Activated CD4-positive, alpha-beta T cell treated with anti-CD3 and anti-CD28 coated beads for 36 hours (primary cell): ENCODE measurements around the gene CHAT. TPM values are rescaled to one million over a fixed set of nuclear protein-coding genes. Genes with fewer than 3 reads are reported as not detected.

ENCODE experiments used
- ATAC-seq: fragments of 200-7000 bp; cut with Tn5 transposase; one replicate; pipeline ENCODE4 v1.10.0; 2021; ENCODE audit warnings: mild to moderate bottlenecking, moderate library complexity
- CTCF ChIA-PET: fragments of 350-600 bp; sonication (Branson Sonifier 250); formaldehyde crosslinking; loops from one replicate; lab custom pipeline; 2021; ENCODE audit warnings: antibody characterized with exemption; lab: Charles Lee
- POLR2A ChIA-PET: fragments of 350-600 bp; sonication (Branson Sonifier 250); formaldehyde crosslinking; loops from one replicate; lab custom pipeline; 2021; ENCODE audit warnings: antibody characterized with exemption, inconsistent platforms; lab: Charles Lee
- DNase-seq: peaks from one replicate; pipeline ENCODE4 v3.0.0-alpha.2; 2020
- H3K27ac Mint-ChIP-seq: one replicate; pipeline ENCODE4 v1.8.0; 2021; ENCODE audit warnings: mixed read lengths
- H3K27me3 Mint-ChIP-seq: one replicate; pipeline ENCODE4 v1.8.0; 2021; ENCODE audit warnings: mixed read lengths
- H3K36me3 Mint-ChIP-seq: one replicate; pipeline ENCODE4 v1.8.0; 2021; ENCODE audit warnings: low read depth, mixed read lengths
- H3K4me1 Mint-ChIP-seq: one replicate; pipeline ENCODE4 v1.8.0; 2021; ENCODE audit warnings: mixed read lengths
- H3K4me3 Mint-ChIP-seq: one replicate; pipeline ENCODE4 v1.8.0; 2021; ENCODE audit warnings: mild to moderate bottlenecking, moderate library complexity, mixed read lengths
- H3K9me3 Mint-ChIP-seq: one replicate; pipeline ENCODE4 v1.8.0; 2021; ENCODE audit warnings: low read depth, mixed read lengths
- intact Hi-C, 2 experiments: fragments of 100-400 bp; cut with DNase I in 1 of 2; cut with micrococcal nuclease in 1 of 2; formaldehyde crosslinking; loops; one replicate each; pipeline versions ENCODE4 v1.14.2 to v1.15.1; 2022 to 2024; cut with DNase I, micrococcal nuclease
- total RNA-seq, 2 experiments: library from RNA; stranded (reverse); gene quantifications; one replicate each; pipeline ENCODE4 v1.2.3, GENCODE V29; 2021

Gene CHAT
- total RNA-seq, 2 experiments from 2014 or later = not detected

DNA sequence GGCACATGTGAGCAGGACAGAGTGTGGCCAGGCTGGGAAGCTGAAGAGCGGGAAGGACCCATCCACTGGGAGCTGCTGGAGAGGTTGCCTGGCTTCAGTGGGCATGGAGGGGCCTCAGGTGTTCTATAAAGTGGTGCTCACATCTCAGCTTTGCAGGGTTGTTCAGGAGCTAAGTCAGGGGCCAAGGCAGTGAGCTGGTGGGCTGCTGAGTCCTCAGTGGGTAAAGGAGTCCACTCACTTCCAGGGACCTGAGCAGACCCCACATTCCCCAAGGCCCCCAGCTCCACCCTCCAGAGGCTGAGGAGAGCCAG is 36.8 kb downstream of the CHAT start:
- CTCF ChIA-PET = no interaction called here

DNA sequence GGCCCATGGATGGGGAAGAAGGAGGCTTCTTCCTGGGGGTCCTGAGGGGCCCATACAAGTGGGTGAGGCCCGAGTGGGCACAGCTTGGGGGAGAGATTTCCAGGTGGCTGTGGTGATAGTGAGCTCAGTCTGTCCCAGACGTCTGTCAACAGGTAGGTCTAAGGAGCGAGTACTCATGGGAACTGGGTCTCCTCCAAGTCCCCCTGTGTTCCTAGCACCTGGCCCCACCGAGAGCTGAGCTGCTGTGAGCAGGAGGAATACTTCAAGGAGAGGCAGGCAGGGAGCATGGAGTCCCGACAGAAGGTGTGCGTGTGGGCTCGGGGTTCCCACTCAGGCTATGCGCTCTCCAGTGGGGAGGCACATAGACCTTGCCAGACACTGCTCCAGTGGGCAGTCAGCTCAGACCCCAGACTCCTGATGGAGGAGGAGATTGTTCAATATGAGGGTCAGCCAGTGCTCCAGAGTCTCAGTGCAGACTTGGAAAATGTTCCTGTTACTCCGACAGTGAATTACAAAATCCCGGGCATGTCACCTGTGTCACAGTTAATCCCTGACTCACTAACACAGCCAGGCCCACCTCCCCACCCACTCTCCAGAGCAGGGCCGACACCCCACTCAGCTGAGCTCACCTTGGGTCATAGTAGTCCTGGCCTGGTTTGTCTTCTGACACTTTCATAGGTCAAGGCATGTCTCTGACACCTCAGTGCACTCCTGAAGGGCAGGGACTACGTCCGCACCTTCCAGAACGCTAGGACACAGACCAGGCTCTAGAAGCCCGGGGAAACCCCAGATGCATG is 37.4 kb downstream of the CHAT start:
- ChIA-PET CTCF (no interaction called here), POLR2A (no interaction called here)
- DNase-seq (no peak), ATAC-seq (no peak)
- Mint-ChIP-seq H3K4me3 (no peak overlapping the region), H3K9me3 (no peaks in the 10 kb centered on the region), H3K27me3 (peaks cover 2% of the 10 kb centered on the region), H3K4me1 (peaks cover 6% of the 10 kb centered on the region), H3K27ac (no peak overlapping the region), H3K36me3 (no peaks in the 10 kb centered on the region)
- intact Hi-C loops = no loop called here

More for the DNA sequence above, 36.8 kb downstream of the CHAT start:
- intact Hi-C loops = no loop called here
- Mint-ChIP-seq H3K27me3 (peaks cover 2% of the 10 kb centered on the region), H3K9me3 (no peaks in the 10 kb centered on the region), H3K4me1 (peaks cover 6% of the 10 kb centered on the region), H3K4me3 (no peak overlapping the region), H3K27ac (no peak overlapping the region), H3K36me3 (no peaks in the 10 kb centered on the region)
- DNase-seq (no peak), ATAC-seq (no peak)
- POLR2A ChIA-PET = no interaction called here

DNA sequence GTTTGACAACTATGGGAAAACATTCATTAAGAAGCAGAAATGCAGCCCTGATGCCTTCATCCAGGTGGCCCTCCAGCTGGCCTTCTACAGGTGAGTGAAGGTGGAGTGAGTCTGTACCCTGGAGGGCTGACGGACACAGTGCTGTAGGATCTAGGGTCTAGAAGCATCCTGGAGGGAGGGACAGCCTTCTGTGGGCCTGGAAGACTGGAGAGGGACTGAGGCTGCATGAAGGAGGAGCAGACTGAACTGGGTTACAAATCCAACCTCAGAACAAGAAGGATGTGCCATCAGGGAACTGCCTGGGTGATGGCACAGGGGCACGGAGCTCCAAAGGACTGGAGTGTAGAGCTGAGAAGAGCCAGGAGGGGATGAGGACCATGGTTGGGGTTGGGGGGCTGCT is 38.1 kb downstream of the CHAT start:
- H3K36me3 Mint-ChIP-seq = no peaks in the 10 kb centered on the region
- intact Hi-C loops = no loop called here
- peaks cover 8% of the 10 kb centered on the region for H3K27me3 Mint-ChIP-seq
- ATAC-seq = no peak
- H3K9me3 Mint-ChIP-seq = no peaks in the 10 kb centered on the region
- no peak overlapping the region for H3K27ac Mint-ChIP-seq
- no peak for DNase-seq
- no peak overlapping the region for H3K4me3 Mint-ChIP-seq
- ChIA-PET POLR2A (no interaction called here), CTCF (no interaction called here)
- peaks cover 6% of the 10 kb centered on the region for H3K4me1 Mint-ChIP-seq

DNA sequence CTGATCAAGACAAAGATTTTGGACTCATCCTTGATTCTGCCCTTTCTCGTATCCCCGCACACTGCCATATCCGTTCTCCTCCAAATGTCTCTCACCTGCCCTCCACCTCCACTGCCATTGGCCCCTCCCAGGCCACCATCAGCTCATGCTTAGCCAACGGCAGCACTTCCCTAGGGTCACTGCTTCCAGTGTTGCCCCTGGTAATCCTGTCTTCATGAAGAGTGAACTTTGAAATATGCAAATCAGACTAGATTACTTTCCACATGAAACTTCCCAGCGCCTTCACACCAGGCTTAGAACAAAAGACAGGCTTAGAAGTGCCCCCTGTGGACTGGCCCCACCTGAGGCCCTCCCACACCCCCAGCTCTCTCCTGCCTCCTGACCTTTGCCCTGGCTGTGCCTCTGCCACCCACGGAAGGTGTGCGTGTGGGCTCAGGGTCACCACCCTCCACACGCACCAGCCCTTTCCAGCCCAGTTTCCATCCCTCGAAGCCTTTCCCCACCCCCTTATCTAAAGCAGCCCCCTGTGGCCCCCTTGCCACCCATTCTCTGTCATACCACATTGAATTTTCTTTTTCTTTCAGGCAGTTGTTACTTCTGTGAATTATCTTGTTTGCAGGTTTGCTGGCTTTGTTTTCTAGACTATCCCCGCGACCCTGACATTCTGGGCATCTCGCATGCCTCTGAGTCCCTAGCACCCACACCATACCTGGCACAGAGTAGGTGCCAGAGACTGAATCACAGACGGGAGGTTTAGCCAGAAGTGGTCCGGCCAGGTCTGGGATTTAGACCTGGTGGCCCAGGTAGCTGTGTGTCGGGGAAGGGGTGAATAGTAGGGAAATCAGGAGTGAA is 38.8 kb downstream of the CHAT start:
- no peak for ATAC-seq
- Mint-ChIP-seq H3K4me1 (peaks cover 6% of the 10 kb centered on the region), H3K36me3 (no peaks in the 10 kb centered on the region), H3K27ac (no peak overlapping the region), H3K4me3 (no peak overlapping the region), H3K27me3 (peaks cover 8% of the 10 kb centered on the region), H3K9me3 (no peaks in the 10 kb centered on the region)
- no peak for DNase-seq
- POLR2A ChIA-PET = no interaction called here
- intact Hi-C loops = no loop called here
- CTCF ChIA-PET = no interaction called here

GRCh38 chr10:49653273-49653929 is 39.6 kb downstream of the CHAT start:
- Mint-ChIP-seq H3K9me3 (no peaks in the 10 kb centered on the region), H3K4me3 (no peak overlapping the region), H3K36me3 (no peaks in the 10 kb centered on the region), H3K27me3 (peaks cover 8% of the 10 kb centered on the region), H3K27ac (no peak overlapping the region), H3K4me1 (peaks cover 6% of the 10 kb centered on the region)
- intact Hi-C loops = no loop called here
- ATAC-seq (no peak), DNase-seq (no peak)
- CTCF ChIA-PET = no interaction called here
- POLR2A ChIA-PET = no interaction called here

DNA sequence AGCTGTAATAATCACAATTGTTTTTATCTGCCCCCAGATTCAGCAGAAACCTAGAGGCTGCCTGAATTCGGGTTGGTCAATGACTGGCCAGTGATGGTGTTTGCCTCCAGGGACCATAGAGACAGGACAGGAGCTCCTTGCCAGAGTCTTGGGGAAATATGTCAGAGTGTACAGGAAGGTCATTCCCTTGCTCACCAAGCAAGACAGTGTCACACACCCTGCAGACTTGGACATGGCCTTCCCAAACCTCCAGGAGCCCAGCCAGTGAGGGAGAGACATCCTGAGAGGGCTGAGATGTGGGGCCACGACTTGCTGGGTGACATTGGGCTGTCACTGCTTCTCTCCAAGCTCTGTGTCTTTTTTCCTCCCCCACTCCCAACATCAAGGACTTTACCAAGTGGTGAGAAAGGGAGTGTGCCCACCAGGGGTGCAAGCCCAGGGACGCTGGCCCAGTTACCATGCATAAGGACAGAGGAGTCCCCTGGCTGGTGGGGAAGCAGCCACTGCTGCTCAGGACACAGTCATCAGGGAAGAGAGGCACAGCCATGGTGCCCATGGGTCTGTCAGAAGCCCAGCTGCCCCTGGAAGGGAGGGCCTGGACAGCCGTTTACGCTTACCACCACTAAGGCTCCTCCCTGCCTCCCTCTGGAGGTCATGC is 40.3 kb downstream of the CHAT start:
- H3K4me3 Mint-ChIP-seq = no peak overlapping the region
- no peak for DNase-seq
- peaks cover 8% of the 10 kb centered on the region for H3K27me3 Mint-ChIP-seq
- peaks cover 5% of the 10 kb centered on the region for H3K4me1 Mint-ChIP-seq
- no peaks in the 10 kb centered on the region for H3K36me3 Mint-ChIP-seq
- ATAC-seq = no peak
- H3K9me3 Mint-ChIP-seq = peaks cover 5% of the 10 kb centered on the region
- intact Hi-C loops = no loop called here
- no peak overlapping the region for H3K27ac Mint-ChIP-seq
- ChIA-PET POLR2A (no interaction called here), CTCF (interaction anchor here (0.6 kb wide), 1 partner anchor 59 kb away, joined by 3 read pairs; no protein-coding TSS in a partner anchor)

- Mint-ChIP-seq H3K9me3 (peaks cover 8% of the 10 kb centered on the region), H3K4me3 (no peak overlapping the region), H3K4me1 (no peaks in the 10 kb centered on the region), H3K27ac (no peak overlapping the region), H3K36me3 (no peaks in the 10 kb centered on the region), H3K27me3 (peaks cover 8% of the 10 kb centered on the region)
- ChIA-PET CTCF (no interaction called here), POLR2A (no interaction called here)
- intact Hi-C loops = no loop called here
- ATAC-seq (no peak), DNase-seq (no peak)
Measured at GRCh38 chr10:49655099-49655498, 41.3 kb downstream of the CHAT start.

DNA sequence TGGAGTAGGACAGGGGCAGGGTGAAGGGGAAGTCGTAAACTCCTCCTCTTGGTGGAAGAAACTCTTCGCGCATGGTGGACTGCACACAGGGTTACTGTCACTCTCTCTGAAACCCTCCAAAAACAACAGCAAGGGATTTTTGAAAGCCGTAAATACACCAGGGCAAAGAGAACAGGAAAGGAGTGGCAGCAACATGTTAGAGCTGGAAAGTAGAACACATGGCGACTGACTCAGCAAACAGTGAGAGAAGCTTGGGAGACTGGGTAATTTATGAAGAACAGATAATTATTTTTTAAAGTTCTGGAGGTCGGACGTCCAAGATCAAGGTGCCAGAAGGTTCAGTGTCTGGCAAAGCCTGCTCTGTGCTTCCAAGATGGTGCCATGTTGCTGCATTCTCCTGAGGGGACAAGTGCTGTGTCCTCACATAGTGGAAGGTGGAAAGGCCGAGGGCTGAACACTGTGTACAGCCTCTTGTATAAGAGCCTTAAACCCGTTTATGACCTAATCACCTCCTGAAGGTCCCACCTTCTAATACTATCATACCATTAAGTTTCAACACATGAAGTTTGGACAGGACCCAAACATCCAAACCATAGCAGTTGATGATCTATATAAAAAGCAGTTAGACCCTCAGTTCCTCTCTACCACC is 43.1 kb downstream of the CHAT start:
- no peak for ATAC-seq
- Mint-ChIP-seq H3K27ac (no peak overlapping the region), H3K9me3 (peaks cover 8% of the 10 kb centered on the region), H3K4me1 (no peaks in the 10 kb centered on the region), H3K4me3 (no peak overlapping the region), H3K27me3 (peaks cover 8% of the 10 kb centered on the region), H3K36me3 (no peaks in the 10 kb centered on the region)
- DNase-seq = no peak
- CTCF ChIA-PET = no interaction called here
- POLR2A ChIA-PET = interaction anchor here (0.6 kb wide), 1 partner anchor 968 kb away, joined by 4 read pairs; no protein-coding TSS in a partner anchor
- intact Hi-C loops = no loop called here

GRCh38 chr10:49657606-49658005 is 43.8 kb downstream of the CHAT start:
- Mint-ChIP-seq H3K9me3 (peaks cover 8% of the 10 kb centered on the region), H3K27ac (no peak overlapping the region), H3K4me3 (no peak overlapping the region), H3K27me3 (peaks cover 5% of the 10 kb centered on the region), H3K4me1 (no peaks in the 10 kb centered on the region), H3K36me3 (no peaks in the 10 kb centered on the region)
- CTCF ChIA-PET = no interaction called here
- no peak for ATAC-seq
- intact Hi-C loops = no loop called here
- POLR2A ChIA-PET = no interaction called here
- DNase-seq = no peak

DNA sequence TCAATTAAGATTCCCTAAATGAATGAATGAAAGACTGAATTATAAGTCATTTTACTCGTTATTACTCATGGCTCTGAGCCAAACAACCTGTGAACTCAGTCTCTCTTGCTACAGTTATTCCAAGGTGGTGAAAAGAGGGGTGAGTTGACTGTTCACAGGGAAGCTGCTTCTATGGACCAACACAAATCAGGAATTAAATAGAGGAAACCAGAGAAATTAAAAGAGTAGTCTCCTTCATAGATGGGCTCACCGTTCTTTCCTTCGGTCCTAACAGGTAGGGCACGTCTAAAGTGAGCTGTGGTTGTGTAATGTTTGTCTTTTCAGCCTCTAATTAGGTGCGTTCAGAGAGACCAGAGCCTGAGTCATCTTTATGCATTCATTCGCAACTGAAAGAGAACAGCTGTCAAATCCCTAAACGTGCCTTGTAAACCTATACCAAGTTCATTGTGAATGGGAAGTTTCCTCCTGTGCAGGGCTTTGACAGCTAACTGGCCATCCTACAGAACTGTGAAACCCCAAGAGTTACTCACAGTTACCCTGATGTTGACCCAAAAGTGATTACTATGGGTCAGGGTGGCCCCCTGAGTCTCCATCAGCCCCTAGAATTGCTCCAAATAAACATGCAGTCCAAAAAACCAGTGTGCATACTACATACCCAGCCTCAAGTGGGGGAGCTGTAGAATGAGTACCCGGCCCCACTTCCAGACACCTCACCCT is 47.5 kb downstream of the CHAT start:
- H3K27ac Mint-ChIP-seq = no peak overlapping the region
- no peak for DNase-seq
- ChIA-PET POLR2A (no interaction called here), CTCF (no interaction called here)
- H3K27me3 Mint-ChIP-seq = peaks cover 5% of the 10 kb centered on the region
- ATAC-seq = no peak
- no peak overlapping the region for H3K4me3 Mint-ChIP-seq
- H3K9me3 Mint-ChIP-seq = peaks cover 8% of the 10 kb centered on the region
- intact Hi-C loops = no loop called here
- no peaks in the 10 kb centered on the region for H3K36me3 Mint-ChIP-seq
- no peaks in the 10 kb centered on the region for H3K4me1 Mint-ChIP-seq
